ENCODE data around the gene ARHGEF4.

GRCh38 chr2:131022731-131023130, 186.0 kb downstream of the ARHGEF4 start:
- TF ChIP-seq CTCF (IDR thresholded peaks at IDR 0.05 in 8 of 11, conservative IDR thresholded peaks at IDR 0.05 in 3 of 11): no peak
- TF ChIP-seq POLR2A (IDR thresholded peaks at IDR 0.05): no peak
- no peak for TF ChIP-seq POLR2AphosphoS5 (IDR thresholded peaks at IDR 0.05)

All from spleen (tissue), 7 donors.